Limb (tissue), 2 donors: ENCODE data around the gene SLC5A2.
"Not testable (repeated sequence)": the region's sequence is repeated elsewhere in the genome, so short reads cannot be mapped to it uniquely, and the experiment has no call there.

Source experiments
- DNase-seq, 2 donors: peaks; one replicate each; pipeline ENCODE4 v3.0.0-alpha.2; 2016; ENCODE audit errors: extremely low spot score in 2 of 2

Gene SLC5A2

DNA sequence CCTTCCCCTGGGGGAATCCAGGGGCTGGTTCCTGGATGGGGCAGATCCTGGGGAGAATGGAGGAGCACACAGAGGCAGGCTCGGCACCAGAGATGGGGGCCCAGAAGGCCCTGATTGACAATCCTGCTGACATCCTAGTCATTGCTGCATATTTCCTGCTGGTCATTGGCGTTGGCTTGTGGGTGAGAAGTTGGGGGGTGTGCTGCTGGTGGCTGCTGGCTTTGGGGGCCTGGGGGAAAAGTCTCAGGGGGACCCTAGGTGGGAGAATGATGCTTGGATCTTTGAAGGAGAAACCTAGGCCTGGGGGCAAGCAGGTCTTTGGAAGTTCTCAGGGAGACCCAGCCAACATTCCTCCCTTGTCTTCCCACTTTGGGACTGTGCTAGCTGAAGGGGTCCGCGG is at the start of gene SLC5A2:
Gene SLC5A2, plus strand, starts transcription at position 43 of the 400 bp plus-strand sequence. Its CDS starts 14 bp downstream, at position 57.
- no peak for DNase-seq

DNA sequence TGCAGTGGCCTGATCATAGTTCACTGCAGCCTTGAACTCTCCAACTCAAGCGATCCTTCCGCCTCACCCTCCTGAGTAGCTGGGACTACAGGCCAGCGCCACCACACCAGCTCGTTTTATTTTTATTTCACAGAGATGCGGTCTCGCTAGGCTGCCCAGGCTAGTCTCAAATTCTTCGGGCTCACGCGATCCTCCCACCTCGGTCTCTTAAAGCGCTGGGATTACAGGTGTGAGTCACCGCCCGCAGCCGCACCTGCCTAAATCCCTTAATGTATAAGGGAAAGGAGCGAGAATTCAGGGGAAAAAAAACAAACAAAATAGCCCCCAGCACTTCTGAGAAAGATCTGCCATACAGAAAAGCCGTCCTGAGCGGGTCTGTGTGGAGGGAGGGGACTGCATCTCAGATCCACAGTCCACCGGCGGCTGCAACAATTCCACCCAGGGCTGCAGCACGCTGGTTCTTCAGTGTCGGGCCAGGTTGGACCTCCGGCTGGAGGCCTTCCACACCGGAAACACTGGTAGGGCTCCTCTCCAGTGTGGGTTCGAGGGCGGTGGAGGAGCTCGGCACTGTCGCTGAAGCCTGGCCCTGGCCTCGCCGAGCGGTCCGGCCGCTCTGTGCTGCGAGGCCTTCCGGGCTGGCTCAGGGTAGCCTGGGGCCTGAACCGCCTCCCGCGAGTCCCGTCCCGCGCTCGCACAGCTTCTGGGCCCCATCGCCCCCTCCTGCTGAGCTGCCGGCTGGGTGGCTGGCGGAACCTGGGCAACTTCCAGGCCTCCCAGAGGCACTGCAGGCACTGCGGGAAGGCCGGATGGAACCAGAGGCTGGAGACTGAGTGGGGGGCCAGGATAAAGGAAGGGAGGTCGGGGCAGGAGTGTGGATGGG is 47.3 kb upstream of the SLC5A2 start:
- no peak for DNase-seq

DNA sequence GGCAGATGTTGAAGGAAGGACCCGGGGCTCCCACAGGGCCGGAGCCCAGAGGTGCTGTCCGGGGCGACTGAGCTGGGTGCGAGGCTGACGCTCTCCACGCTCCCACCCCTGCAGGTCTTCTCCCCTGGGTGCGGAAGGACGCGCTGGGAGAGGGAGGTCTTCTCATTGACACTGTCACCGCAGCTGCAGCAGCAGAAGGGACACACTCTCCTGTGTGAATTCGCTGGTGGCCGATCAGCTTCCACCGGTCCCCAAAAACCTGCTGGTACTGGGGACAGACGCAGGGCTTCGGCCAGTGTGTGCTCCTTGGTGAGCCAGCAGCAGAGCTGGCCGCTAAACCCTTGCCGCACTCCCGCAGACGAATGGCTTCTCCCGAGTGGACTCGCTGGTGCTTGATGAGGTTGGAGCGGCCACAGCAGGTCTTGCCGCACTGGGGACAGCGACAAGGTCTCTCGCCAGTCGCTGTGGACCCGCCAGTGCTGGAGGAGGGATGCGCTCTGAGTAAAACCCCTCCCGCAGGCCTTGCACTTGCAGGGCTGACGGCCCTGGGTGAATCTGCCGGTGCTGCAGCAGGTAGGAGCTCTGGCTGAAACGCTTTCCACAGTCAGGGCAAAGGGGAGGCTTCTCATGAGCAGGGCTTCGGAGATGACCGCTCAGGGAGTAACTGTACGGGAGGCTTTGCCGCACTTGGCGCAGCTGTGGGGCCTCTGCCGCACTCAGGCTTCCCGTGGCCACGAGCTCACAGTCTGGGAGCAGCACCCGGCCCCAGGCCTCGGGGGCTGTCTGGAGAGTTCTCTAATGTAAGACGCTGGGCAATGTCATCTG is 46.5 kb upstream of the SLC5A2 start:
- DNase-seq: no peak

DNA sequence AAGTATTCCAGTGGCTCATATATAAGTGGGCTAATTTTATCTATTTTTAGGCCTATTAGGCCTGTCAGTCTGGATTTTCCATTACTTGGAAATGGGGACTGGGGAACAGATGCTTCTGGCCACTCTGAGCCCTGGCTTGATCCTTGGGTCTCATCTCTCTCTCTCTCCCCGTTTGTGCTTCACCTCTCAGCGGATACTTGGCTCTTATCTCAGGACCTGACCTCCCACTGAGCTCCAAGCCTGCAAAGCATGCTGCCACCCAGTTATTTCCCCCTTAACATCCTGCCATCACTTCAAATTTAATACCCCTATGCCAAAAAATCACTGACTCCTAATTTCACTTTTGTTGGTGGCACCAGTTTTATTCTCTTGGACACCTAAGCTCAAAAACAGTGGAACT is 44.5 kb upstream of the SLC5A2 start:
- no peak for DNase-seq

DNA sequence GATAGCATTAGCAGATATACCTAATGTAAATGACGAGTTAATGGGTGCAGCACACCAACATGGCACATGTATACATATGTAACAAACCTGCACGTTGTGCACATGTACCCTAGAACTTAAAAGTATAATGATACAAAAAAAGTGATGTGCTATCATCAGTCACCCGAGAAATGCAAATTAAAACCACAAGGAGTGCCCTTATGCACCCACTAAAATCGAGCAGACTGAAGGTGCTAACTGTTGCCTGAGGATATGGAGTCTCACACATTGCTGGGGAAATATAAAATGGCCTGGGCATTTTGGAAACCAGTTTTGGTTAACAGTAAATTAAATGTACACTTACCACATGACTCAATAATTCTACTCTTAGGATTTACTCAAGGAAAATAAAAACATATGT is 43.9 kb upstream of the SLC5A2 start:
- not testable (repeated sequence) for DNase-seq

DNA sequence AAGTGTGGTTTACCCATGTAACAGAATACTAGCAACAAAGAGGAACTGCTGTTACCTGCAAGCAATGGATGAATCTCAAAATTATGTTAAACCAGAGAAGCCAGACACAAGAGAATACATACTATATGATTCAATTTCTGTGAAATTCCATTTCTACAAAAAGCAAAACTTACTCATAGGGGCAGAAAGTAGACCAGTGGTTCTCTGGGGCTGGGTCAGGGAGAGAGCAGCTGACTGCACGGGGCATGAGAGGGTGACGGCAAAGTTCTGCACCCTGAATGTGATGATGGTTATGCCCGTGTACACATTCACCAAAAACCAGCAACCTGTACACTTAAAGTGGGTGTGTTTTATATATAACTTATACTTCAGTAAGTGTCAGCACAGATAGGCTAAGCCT is 43.4 kb upstream of the SLC5A2 start:
- DNase-seq: no peak

DNA sequence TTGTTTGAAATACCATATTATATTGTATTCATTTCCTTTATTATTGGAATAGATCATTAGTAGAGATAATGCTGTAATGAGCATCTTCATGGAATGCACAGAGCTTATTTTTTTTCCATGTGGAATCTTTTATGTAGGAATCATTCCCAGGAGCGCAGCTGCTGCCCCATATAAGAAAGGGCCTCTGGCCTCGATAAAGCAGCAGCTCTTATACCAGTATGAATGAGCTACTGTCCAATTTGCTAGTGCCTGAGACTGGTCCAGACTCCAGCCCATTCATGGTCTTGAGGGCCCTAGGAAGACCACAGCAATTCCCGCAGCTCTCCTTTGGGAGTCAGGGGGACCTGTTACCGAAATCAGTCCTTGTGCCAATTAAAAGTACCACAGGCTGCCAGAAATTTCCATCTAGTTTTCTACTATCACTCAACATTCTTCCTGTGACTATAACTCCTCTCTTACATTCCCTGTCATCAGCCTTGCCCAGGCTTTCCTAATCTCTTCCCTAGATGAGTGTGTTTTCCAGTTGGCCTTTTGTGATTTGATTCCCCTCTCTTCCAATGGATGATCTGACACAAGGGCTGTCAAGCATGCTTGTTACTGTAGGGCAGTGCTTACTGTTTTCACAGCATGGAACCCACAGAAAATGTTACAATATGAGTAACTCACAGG is 42.3 kb upstream of the SLC5A2 start:
- no peak for DNase-seq

DNA sequence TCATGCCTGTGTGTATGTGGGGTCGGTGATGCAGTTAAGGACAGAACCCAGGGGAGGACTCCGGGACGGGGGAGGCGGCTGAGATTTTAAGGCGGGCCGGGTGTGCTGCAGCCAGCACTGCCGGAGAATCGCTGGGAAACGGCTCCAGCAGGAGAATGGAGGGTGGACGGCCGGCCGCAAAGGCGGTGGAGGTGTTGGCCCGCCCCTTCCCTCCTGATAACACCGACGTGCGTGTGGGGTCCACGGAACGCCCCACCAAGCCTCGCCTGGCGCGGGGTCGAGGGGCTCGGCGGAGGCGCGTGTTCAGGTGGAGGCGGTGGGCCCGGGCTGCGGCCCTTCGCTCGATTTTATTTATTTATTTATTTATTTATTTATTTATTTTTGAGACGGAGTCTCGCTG is 41.0 kb upstream of the SLC5A2 start:
- DNase-seq: no peak

DNA sequence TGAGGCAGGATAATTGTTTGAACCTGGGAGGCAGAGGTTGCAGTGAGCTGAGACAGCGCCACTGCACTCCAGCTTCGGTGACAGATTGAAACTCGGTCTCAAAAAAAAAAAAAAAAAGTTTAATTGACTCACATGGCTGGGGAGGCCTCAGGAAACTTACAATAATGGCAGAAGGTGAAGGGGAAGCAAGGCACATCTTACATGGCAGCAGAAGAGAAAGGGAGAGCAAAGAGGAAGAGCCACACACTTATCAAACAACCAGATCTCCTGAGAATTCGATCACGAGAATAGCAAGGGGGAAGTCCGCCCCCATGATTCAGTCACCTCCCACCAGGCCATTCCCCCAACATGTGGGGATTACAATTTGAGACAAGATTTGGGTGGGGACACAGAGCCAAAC is 37.0 kb upstream of the SLC5A2 start:
- DNase-seq: not testable (repeated sequence)

DNA sequence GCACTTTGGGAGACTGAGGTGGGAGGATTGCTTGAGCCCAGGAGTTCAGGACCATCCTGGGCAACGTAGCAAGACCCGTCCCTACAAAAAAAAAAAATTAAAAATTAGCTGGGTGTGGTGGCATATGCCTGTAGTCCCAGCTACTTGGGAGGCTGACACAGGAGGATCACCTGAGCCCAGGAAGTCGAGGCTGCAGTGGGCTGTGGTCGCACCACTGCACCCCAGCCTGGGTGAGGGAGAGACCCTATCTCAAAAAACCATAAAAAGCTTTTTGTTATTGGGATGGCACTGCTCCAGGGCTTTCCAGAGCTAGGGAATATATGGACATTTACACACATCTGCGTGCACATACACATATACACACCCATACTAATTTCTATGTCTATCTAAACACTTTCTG is 31.7 kb upstream of the SLC5A2 start:
- no peak for DNase-seq

DNA sequence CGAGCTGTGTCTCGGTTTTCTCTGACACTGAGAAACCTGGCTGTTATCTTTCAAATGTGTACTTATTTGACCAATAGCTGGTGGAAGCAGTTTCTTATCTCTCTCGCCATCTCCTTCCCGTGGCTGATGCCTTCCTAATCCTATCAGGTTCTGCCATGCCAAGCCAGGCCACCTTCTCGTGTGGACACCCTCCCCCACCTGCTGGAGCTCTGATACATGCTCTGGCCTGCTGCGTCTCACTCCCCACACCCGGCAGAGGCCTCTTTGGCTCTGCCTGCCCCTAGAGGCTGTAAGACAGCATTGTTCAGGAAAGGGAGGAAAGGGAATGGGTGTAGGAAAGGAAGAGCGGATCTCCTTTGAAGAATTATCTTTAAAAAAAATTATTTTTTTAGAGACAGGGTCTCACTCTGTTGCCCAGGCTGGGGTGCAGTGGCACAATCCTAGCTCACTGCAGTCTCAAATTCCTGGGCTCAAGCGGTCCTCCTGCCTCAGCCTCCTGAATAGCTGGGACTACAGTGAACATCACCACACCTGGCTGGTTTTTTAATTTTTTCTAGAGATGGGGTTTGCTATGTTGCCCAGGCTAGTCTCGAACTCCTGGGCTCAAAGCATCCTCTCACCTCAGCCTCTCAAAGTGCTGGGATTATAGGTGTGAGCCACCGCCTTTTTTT is 31.1 kb upstream of the SLC5A2 start:
- DNase-seq: peak in 1 of 2 donors; percentile 49

DNA sequence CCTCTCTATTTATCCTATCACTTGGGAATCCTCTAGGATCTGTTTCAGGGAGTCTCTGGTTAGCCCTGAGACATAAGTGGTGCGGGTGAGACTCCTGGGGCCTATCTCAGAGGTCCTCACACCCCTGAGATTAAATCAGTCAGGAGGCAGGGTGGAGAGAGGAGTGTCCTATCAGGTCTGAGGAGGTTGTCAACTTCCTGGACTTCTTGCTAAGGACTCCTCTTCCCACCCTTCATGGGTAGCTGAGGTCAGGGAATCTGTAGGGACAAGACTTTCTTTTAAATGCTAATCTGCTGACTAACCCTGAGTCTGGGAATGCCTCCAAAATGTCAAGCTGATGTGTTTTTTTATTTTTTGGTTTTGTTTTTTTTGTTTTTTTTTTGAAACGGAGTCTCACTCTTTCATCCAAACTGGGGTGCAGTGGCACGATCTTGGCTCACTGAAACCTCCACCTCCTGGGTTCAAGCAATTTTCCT is 30.3 kb upstream of the SLC5A2 start:
- DNase-seq: no peak

DNA sequence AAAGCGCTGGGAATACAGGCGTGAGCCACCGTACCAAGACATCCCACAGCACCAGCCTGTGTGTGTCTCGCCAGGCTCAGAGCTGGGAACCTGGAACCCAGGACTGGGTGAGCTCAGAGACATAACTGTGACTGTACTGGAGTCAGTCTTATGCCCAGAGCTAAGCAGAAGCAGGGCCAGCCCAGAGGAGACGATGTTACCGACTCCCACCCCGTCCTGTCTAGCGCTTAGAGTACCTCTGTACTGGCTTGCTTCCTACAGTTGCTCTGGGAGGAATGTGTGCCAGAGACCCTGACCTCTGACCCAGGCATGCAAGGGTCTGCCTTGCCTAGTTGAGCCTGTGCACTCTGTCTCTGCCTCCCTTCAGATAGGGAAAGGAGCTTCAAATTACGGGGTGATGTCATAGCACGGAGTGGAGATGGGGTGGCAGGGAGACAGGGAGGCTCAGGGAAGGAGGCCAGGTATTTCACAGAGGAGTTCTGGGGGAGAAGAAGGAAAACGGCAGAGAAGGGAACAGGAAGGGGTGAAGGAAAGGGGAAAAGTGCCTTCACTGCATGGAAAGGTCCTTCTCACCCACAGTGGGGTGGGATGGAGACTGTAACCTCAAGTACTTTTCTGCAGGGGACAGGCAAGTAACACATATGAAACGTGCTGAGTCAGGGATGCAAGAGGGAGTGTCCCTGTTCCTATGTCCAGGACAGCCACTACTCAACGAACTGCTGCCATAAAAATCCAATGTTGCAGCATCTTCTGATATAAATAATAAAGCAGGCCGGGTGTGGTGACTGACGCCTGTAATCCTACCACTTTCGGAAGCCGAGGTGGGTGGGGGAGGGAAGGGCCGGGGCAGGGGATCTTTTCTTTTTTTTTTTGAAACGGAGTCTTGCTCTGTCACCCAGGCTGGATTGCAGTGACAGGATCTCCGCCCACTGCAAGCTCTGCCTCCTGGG is 29.4 kb upstream of the SLC5A2 start:
- peak in 1 of 2 donors; percentile 29 for DNase-seq

DNA sequence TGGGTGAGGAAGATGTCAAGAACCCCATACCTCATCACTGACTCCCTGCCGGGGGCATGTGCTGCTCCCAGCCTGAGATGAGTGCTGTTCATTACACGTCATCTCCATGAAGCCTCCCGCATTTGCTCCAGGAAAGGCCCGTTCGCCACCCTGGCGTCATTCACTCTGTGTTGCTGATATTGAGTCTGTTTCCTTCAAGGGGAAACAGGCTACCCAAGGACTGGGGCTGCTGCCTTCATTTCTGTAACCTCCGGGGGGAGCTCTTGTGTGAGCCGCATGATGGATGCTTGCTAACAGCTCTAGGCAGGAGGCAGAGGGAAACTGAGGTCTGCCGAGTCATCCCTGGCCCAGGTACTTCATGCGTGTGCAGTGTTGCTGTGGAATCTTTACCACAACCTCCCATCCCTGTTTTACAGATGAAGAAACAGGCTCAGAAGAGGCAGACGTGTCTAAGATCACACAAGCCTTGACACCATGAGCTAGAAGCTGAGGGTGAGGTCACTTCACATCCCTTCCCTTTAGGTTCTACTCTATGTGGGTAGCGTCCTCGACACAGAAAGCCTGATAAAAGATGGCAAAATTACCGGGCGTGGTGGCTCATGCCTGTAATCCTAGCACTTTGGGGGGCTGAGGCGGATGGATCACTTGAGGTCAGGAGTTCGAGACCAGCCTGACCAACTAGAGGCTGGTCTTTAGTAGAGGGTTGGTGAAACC is 27.2 kb upstream of the SLC5A2 start:
- no peak for DNase-seq

DNA sequence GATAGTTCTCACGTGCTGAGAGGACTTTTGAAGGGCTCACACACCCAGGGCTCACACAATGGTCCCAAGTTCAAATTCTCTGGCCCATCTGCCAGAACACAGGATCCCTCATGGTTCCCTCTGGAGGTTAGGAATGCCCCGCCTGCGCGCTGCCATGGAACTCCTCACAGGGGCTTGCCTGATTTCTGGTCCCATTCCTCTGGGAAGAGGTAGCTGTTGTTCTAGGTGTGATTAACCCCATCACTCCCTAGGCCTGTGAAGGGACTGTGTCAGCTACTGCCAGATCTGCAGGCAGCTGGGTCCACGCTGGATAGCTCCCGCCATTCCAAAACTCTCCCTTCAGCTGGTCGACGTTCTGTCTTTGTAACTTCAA is 25.9 kb upstream of the SLC5A2 start:
- no peak for DNase-seq

DNA sequence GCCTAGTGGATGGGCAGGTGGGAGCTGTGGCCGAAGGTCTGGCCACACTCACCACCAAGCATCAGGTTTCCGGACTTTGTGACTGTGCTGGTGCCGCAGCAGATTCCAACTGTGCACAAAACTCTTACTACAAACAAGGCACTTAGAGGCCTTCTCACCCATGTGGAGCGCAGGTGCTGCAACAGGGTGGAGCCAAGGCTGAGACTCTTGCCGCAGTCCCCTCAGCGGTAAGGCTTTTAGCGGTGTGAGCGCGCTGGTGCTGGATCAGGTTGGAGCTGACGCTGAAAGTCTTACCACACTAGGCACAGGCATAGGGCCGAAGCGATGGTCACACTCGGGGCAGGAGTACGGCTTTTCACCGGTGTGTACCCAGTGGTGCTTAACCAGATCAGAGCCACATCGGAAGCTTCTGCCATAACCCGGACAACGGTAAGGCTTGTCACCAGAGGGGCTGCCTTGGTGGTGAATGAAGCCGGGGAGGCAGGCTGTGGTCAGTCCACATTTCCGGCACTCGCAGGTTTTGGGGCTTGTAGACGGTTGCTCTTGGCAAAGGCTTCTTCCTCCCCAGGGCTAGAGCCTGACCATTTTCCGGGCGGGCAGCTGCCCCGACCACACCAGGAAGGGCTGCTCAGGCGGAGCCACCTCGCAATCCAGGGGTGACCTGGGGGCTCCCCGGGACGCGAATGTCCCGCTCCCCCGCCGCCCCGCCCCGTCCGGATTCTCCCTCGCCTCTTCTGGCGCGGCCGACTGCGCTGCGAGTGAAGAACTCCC is 24.7 kb upstream of the SLC5A2 start:
- no peak for DNase-seq

DNA sequence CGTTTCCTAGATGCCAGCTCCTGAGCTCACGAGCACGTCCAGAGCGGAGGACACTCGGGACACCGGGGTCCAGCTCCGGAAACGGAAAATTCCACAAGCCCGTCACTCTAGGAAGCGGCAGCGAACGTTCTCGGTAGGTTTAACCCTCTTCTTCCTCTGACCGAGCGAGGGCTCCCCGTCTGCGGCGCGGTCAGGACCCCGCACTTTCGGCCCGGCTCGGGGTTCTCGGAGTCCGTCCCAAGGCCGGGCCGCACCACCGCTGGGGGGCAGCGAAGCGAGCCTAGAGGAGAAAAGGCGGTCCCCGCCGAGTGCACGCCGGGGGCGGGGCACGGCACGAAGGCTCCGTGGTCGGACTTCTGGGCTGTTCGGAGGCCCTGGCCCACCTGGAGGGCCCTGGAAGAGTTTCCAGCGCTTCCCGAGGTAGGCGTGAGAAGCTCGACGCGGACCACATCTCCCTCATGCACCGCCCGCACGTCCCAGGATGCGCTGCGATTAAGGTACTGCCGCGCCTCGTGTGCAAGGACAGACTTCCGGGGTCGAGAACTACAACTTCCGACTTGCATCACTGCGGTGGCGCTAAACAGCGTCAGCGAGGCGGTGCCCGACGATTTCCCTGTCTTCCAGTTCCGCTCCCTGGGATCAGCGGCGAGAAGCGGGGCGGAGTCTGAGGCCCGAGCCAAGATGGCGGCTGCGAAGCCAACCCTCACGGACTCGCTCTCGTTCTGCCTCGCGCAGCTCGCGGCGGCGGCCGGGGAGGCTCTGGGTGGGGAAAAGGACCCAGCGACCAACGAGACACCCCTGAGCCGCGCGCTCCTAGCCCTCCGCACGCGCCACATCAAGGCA is 23.9 kb upstream of the SLC5A2 start, which contains the start of gene ARMC5:
Gene ARMC5, plus strand, starts transcription at position 658 of the 843 bp plus-strand sequence. Its CDS starts 24 bp downstream, at position 682.
- DNase-seq: peak; percentile 96 to 98
